Measurements from ENCODE around the gene GNG13. TPM values are rescaled to one million over a fixed set of nuclear protein-coding genes. Genes with fewer than 3 reads are reported as not detected.

GNG13 gene
- total and polyA plus RNA-seq, 9 donors: not detected

GRCh38 chr16:787978-788398, 12.5 kb downstream of the GNG13 start, which contains the start of gene RPUSD1:
Gene RPUSD1, minus strand, starts transcription at chr16:788381. Its CDS starts 644 bp downstream, at chr16:787737.
- Histone ChIP-seq H3K9me3 (no peaks in the 10 kb centered on the region), H3K27me3 (no peaks in the 10 kb centered on the region), H3K36me3 (no peaks in the 10 kb centered on the region), H3K4me1 (ENCODE audit: insufficient read depth) (peaks cover 17% of the 10 kb centered on the region), H3K27ac (no peak within 1 kb of the TSS), H3K4me3 (peak within 1 kb of the TSS; percentile 88)
- TF ChIP-seq EP300 (IDR thresholded peaks at IDR 0.05): no peak
- no peak for TF ChIP-seq CTCF (IDR thresholded peaks at IDR 0.05)
- TF ChIP-seq POLR2A (IDR thresholded peaks at IDR 0.05): no peak
- WGBS, 3 donors: 0 to 1% (median 0%) methylated on average over 9 to 43 of the region's 45 CpGs
- intact Hi-C loops (cut with DNase I): no loop called here
- no peak for DNase-seq

- WGBS, 3 donors: 31 to 35% (median 31%) methylated on average over 45 to 47 of the region's 47 CpGs
- intact Hi-C loops (cut with DNase I): no loop called here
- Histone ChIP-seq H3K36me3 (no peaks in the 10 kb centered on the region), H3K27me3 (no peaks in the 10 kb centered on the region), H3K9me3 (no peaks in the 10 kb centered on the region), H3K4me1 (ENCODE audit: insufficient read depth) (peaks cover 17% of the 10 kb centered on the region), H3K4me3 (peak overlapping the region; percentile 88), H3K27ac (no peak overlapping the region)
- DNase-seq: peak in 1 of 5 donors; percentile 48
- TF ChIP-seq CTCF (IDR thresholded peaks at IDR 0.05): no peak
- no peak for TF ChIP-seq EP300 (IDR thresholded peaks at IDR 0.05)
- no peak for TF ChIP-seq POLR2A (IDR thresholded peaks at IDR 0.05)
Measured at GRCh38 chr16:787321-787966, 13.1 kb downstream of the GNG13 start.

GRCh38 chr16:785563-786535, 14.7 kb downstream of the GNG13 start:
- Histone ChIP-seq H3K4me1 (ENCODE audit: insufficient read depth) (peaks cover 17% of the 10 kb centered on the region), H3K27me3 (no peaks in the 10 kb centered on the region), H3K9me3 (no peaks in the 10 kb centered on the region), H3K27ac (no peak overlapping the region), H3K4me3 (no peak overlapping the region), H3K36me3 (no peaks in the 10 kb centered on the region)
- WGBS, 3 donors: 64 to 65% (median 65%) methylated on average over 58 of the region's 58 CpGs
- DNase-seq: peak; percentile 34 to 69 (median 51)
- intact Hi-C loops (cut with DNase I): no loop called here
- TF ChIP-seq POLR2A (IDR thresholded peaks at IDR 0.05): no peak
- TF ChIP-seq EP300 (IDR thresholded peaks at IDR 0.05): no peak
- TF ChIP-seq CTCF (IDR thresholded peaks at IDR 0.05): peak in 1 of 3 donors; percentile 9

- no peaks in the 10 kb centered on the region for H3K36me3 ChIP-seq
- no peak overlapping the region for H3K4me3 ChIP-seq
- WGBS, 3 donors: 79 to 87% (median 86%) methylated on average over 19 of the region's 19 CpGs
- H3K9me3 ChIP-seq: no peaks in the 10 kb centered on the region
- intact Hi-C loops (cut with DNase I): no loop called here
- H3K4me1 ChIP-seq (ENCODE audit: insufficient read depth): peaks cover 17% of the 10 kb centered on the region
- DNase-seq: no peak
- TF ChIP-seq EP300 (IDR thresholded peaks at IDR 0.05): no peak
- no peak for TF ChIP-seq POLR2A (IDR thresholded peaks at IDR 0.05)
- TF ChIP-seq CTCF (IDR thresholded peaks at IDR 0.05): no peak
- no peaks in the 10 kb centered on the region for H3K27me3 ChIP-seq
- no peak overlapping the region for H3K27ac ChIP-seq
Measured at GRCh38 chr16:784431-784830, 16.1 kb downstream of the GNG13 start.

Measured in ovary (tissue), 9 donors.